HepG2 (cell line): ENCODE data around the gene PRDM15. TPM values are rescaled to one million over a fixed set of nuclear protein-coding genes. Genes with fewer than 3 reads are reported as not detected.

Experiments used
- GZF1 ChIP-seq: sonication (generic); formaldehyde crosslinking; IDR thresholded peaks from 2 replicates; pipeline ENCODE4 v1.5.1; 2020; ENCODE audit warnings: mild to moderate bottlenecking, missing genetic modification reagents
- HOXA9 ChIP-seq: sonication (generic); formaldehyde crosslinking; IDR thresholded peaks from 2 replicates; pipeline ENCODE4 v1.8.1; 2022; ENCODE audit warnings: missing genetic modification reagents, mild to moderate bottlenecking, moderate library complexity, borderline replicate concordance
- MAFF ChIP-seq: IDR thresholded peaks from 2 replicates; pipeline ENCODE4 v1.6.1; 2011; ENCODE audit warnings: low read depth, low read length, improper control_type of control experiment
- NFIB ChIP-seq: sonication (generic); formaldehyde crosslinking; IDR thresholded peaks from 2 replicates; pipeline ENCODE4 v1.9.0; 2021; ENCODE audit warnings: missing genetic modification reagents, mild to moderate bottlenecking, borderline replicate concordance
- RORA ChIP-seq: sonication (generic); formaldehyde crosslinking; IDR thresholded peaks from 2 replicates; pipeline ENCODE4 v1.5.0; 2020; ENCODE audit warnings: mild to moderate bottlenecking, missing genetic modification reagents, moderate library complexity
- TCF12 ChIP-seq, 2 experiments: fragments of 450-650 bp in 1 of 2; sonication (generic) in 1 of 2; formaldehyde crosslinking in 1 of 2; IDR thresholded peaks; 2 replicates each; pipeline versions ENCODE4 v1.6.1 to v1.8.0; 2017 to 2022; ENCODE audit warnings: antibody characterized with exemption in 1 of 2, mild to moderate bottlenecking in 1 of 2, missing genetic modification reagents in 1 of 2, moderate library complexity in 1 of 2
- ZNF142 ChIP-seq: sonication (generic); formaldehyde crosslinking; IDR thresholded peaks from 2 replicates; pipeline ENCODE4 v1.4.0; 2020; ENCODE audit warnings: missing genetic modification reagents
- ZNF17 ChIP-seq: sonication (generic); formaldehyde crosslinking; IDR thresholded peaks from 2 replicates; pipeline ENCODE4 v1.5.0; 2020; ENCODE audit warnings: mild to moderate bottlenecking, missing genetic modification reagents
- ZNF414 ChIP-seq: sonication (generic); formaldehyde crosslinking; IDR thresholded peaks from 2 replicates; pipeline ENCODE4 v1.5.0; 2020; ENCODE audit warnings: missing genetic modification reagents
- ZNF549 ChIP-seq: sonication (generic); formaldehyde crosslinking; IDR thresholded peaks from 2 replicates; pipeline ENCODE4 v1.5.0; 2020; ENCODE audit warnings: missing genetic modification reagents
- ZNF7 ChIP-seq: IDR thresholded peaks from 2 replicates; pipeline ENCODE4 v1.6.1; 2016; ENCODE audit warnings: missing biosample characterization, missing genetic modification reagents
- ZNF770 ChIP-seq: sonication (generic); formaldehyde crosslinking; IDR thresholded peaks from 2 replicates; pipeline ENCODE4 v1.5.0; 2020; ENCODE audit warnings: mild to moderate bottlenecking, missing genetic modification reagents
- ZSCAN25 ChIP-seq: sonication (generic); formaldehyde crosslinking; IDR thresholded peaks from 2 replicates; pipeline ENCODE4 v1.8.0; 2022; ENCODE audit warnings: mild to moderate bottlenecking, missing genetic modification reagents
- polyA plus RNA-seq, 8 experiments: library from polyadenylated mRNA; depleted of rRNA in 3 of 8; stranded (reverse) in 7 of 8; unstranded in 1 of 8; fragments of >200 nt; fragmentation: Illumina TruSeq in 4 of 8; extraction: Trizol in 4 of 8; gene quantifications; 2 replicates each; pipeline versions ENCODE4 v1.2.1 to v1.2.3, GENCODE V29; 2011 to 2016; ENCODE audit warnings: low read depth in 4 of 8, missing spikeins in 1 of 8, mixed read lengths in 1 of 8; ENCODE audit not compliant: insufficient read depth in 1 of 8
- total RNA-seq, 5 experiments: library from RNA; depleted of rRNA; stranded (reverse); fragments of >200 nt; fragmentation: Illumina TruSeq; extraction: Trizol; gene quantifications; 2 replicates each; pipeline ENCODE4 v1.2.3, GENCODE V29; 2016; ENCODE audit warnings: low read depth in 1 of 5

The PRDM15 gene
- total and polyA plus RNA-seq, 2 of the 13 experiments (the other 11 are each of a cell fraction or from before 2014, with no cell fraction given), result 4.0 to 6.9 TPM

GRCh38 chr21:41769933-41770332 lies 109.2 kb downstream of the PRDM15 start (continued):
- TF ChIP-seq ZNF142, result no peak
- TF ChIP-seq ZNF414 (CRISPR knock-in tag), result no peak
- TF ChIP-seq ZNF17 (CRISPR knock-in tag), result no peak
- no peak for TF ChIP-seq RORA (CRISPR knock-in tag)
- peak; percentile 58; the same call in 1 of the 2 replicates for TF ChIP-seq ZNF7 (CRISPR knock-in tag)
- TF ChIP-seq ZNF770 (CRISPR knock-in tag), result peak; percentile 68; the same call in 1 of the 2 replicates
- TF ChIP-seq NFIB (CRISPR knock-in tag), result no peak
- no peak for TF ChIP-seq GZF1
- 0 out of 2 replicates have a peak, but pooled peaks have one; percentile 33 for TF ChIP-seq ZSCAN25 (CRISPR knock-in tag)
- TF ChIP-seq ZNF549 (CRISPR knock-in tag), result no peak
- no peak for TF ChIP-seq MAFF
- no peak for TF ChIP-seq HOXA9 (CRISPR knock-in tag)
- no peak for TF ChIP-seq TCF12 (IDR thresholded peaks at IDR 0.05)
- no peak for TF ChIP-seq TCF12 (CRISPR knock-in tag; IDR thresholded peaks at IDR 0.05)
- TF ChIP-seq, all 625 proteins: peak for 4
